NCI-H345 (cell line): Measurements from ENCODE around the gene ATP5F1D.
A peak's percentile ranks its signal among the peaks of the same experiment; 100 is the strongest.

Experiments used
- DNase-seq: peaks from one replicate; lab custom pipeline; 2025; lab: John Stamatoyannopoulos, UW

The ATP5F1D gene

DNA sequence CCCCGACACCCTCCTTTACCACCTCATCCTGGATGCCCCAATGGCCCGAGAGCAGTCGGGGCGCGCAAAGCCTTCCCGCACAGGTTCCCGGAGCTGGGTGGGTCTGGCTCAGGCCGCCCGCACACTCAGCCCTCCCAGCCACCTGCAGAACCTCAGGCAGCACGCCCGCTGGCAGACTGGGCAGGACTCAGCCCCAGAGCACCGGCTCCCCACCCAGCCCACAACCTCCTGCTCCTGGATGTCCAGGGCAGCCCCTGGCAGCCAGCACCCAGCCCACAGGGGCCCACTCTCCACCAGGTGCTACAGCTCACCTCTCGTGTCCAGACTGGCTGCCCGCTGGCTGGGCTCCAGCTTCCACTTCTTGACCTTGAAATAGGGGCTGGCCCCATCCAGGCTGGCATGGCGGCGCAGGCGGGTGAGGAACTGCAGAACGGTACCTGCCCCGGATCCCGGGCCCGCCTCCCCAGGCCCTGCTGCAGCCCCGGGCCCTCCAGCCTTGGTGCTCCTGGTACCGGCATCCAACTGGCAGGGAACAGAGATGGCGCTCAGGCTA lies 8.4 kb upstream of the ATP5F1D start:
- no peak for DNase-seq

DNA sequence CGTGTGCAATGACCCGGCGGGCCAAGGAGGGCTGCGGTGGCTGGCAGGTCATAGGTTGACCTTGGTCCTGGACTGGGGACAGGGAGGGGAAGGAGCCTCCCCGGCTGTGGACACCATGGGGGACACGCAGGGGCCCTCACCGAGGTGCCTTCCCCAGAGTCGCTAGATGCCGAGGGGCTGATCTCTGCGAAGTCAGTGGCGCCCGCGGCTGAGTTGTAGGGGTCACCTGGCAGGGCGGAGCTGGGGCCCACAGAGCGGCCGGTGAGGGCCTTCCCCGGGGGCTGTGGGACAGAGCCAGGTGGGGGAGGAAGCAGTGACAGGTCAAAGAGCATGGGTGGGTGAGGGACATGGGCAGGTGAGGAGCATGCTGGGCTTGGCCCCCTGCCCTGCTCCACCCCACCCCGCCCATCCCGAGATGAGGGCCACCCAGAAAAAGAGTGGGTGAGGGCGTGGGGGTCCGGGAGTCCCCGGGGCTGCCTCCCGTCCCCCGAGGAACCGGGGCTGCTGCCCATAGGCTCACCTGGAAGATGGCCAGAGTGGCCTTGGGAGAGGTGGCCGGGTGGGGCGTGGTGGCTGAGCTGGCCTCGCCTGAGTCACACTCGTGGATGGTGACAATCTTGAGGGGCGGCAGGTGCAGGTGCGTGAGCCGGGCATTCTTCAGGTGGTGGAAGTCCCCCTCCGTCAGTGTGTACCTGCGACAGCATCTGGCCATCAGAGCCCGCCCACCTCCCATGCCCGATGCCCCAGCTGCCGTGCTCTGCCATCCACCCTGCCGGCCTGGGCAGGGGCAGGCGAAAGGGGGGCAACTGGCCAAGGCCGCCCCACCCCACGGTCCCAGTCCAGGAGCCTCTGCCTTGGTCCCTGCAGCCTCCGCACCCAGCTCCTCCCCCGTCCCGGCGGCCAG lies 7.2 kb upstream of the ATP5F1D start:
- no peak for DNase-seq

DNA sequence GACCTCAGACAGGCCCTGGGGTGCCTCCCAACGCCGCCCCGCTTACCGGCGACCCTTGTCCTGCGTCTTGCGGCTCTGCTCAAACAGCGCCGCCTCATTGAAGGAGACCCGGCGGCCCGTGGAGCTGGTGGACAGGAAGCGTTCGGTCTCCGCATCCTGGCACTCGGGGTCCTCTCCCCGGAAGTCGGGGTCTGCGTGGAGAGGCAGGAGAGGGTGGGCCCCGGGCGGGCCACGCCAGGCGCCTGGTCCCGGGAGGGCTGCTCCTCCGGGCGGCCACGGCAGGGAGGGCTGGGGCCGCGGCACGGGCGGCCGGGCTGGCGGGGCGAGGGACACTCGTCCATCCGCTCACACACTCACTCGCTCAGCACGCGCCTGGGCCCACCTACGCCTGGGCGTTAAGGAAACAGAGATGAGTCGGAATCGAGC lies 6.6 kb upstream of the ATP5F1D start:
- no peak for DNase-seq

DNA sequence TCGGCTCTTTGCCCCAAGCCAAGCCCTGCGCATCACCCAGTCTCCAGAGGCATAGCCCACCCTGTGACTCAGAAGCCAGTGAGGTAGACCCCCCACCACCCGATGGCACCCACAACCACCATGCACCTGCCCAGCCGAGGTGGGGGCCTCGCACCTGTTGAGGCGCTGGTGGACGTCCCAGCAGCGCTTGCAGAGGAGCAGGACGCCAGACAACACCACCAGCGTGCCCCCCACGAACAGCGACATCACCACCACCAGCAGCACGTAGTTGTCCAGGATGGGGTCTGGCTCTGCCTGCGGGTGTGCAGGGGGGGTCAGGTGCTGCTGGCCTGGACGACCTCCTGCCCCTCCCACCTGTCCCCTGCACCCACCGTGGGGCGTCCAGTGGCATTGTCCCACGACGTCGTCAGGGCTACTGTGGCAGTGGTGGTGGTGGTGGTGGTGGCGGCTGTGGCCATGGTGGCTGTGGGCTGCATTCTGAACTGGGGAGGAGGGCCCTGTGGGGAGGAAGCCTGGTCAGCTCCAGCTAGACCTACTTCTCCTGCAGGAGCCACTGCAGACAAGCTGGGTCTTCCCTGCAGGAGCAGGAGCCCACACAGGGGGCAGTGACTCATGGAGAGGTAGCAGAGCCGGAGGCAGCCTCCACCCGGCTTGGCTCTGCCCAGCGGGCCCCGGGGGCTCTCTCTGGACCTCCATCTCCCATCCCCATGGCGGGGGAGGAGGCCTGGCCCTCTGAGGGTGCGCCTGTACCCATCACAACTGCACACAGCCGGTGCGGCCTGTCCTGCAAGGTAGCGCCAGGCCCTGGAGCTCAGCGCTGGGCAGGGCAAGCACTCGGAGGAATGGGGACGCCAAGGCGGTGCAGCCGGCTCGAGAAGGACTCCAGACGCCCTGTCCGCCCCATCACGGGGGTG lies 5.7 kb upstream of the ATP5F1D start:
- no peak for DNase-seq

DNA sequence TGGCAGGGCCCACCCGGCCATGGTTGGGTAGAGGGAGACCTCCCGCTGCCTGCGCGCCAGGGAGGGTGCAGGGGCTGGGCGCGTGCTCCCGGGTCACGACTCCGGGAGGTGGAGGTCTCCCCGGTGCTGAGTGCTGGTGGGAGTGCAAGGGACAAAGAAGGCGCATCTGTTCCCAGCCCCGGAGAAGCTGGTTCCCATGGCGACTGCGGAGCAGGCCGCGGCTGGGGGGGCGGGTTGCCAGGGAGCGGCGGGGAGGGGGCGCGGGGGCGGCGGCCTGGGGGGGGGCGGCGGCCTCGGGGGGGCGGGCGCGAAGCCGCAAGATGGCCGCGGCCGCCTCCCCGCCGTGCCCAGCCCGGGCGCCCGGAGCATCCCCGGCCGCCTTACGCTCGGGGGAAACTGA lies 5.0 kb upstream of the ATP5F1D start:
- peak; percentile 29 for DNase-seq

DNA sequence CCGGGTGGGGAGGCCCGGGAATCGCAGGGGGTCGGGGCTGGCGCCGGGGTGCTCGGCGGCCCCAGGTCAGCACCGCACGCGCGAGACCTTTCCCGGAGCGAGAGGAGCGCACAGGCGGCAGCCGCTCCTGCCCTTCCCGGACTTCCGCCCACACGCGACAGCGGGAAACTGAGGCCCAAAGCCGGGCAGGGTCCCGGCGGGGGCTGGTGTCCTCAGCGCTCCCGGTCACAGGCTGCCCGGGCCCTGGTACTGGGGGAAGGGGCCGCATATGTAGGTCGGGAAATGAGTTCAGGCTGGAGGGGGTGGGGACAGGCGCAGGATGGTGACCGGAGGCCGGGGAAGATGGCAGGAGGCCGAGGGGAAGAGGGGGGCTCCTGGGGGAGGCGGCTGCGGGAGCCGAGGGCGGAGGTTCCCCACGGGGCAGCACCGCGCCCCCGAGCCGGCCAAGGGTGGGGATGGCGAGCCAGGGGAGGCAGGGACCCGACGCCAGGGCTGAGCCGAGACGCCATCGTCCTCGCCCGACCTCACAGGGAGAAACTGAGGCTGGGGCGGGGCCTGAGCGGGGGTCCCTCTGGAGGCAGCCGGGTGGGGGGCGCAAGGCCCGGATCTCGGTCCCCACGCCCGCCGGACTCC lies 4.4 kb upstream of the ATP5F1D start:
- DNase-seq = no peak

DNA sequence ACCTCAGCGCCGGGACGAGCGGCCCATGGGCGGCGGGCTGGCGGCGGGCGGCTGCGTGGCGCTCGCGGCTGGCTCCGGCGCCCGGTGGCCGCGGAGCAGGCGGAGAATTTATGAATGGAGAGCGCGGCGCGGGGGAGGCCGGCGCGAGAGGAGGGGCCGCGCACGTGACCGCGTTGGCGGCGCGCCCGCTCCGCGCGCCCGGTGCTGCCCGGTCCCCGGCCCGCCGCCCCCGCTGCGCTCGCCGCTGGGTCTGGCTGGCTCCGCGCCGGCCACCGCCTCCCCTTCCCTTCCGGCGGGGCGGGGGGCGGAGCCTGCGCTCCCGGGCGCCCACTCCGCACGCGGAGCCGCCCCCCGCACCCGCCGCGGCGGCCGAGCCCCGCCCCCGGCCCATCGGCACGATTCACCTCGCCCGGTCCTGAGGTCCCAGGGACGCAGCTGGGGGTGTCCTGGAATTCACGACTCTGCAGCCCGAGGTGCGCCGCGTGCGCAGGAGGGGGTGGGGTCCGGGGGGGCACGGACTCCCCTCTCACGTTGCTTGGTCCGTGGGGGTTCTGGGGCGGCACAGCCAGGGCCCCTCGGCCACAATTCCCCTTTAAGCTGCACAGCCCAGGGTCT lies 3.7 kb upstream of the ATP5F1D start, which contains the start of gene CBARP:
TSS of gene CBARP (minus strand) at position 252 of the 615 bp plus-strand sequence. CDS start 1,905 bp downstream, outside the sequence.
- DNase-seq = peak; percentile 66

DNA sequence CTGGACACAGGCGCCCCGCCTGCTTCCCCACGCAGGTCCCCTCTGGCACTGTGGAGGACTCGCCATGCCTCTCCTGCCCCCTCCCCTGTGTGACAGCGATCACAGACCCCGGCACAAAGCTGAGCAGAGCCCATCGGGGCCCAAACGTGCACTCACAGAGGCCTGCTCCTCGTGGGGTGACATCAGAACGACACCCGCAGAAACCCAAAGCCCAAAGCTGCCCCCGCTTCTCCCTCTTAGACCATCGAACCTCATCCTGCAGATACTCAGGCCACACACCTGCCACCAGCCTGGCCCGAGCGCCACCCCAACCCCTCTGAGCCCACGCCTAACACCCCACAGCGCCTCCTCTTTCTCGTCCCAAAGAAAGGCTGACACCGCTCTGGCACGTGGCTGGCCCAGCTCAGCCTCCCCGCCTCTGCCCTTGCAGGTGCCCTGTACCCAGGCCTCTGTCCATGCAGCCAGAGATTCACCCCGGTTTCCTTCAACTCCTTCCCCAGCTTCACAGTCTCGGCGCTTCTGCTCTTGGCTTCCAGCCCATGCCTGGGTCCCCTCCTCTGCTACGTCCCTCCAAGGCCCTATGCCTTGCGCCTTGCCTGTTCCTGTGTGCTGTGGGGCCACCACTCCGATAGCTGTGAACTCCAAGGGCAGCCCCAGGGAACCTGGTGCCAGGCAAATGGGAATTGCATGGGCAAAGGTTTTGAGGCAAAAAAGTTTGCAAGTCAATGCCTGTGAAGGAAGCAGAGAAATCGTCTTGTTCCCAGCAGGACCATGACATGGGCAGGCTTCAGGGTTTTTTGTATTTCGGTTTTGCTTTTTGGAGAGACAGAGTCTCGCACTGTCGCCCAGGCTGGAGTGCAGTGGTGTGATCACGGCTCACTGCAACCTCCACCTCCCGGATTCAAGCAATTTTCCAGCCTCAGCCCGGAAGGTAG lies 2.9 kb upstream of the ATP5F1D start:
- no peak for DNase-seq

DNA sequence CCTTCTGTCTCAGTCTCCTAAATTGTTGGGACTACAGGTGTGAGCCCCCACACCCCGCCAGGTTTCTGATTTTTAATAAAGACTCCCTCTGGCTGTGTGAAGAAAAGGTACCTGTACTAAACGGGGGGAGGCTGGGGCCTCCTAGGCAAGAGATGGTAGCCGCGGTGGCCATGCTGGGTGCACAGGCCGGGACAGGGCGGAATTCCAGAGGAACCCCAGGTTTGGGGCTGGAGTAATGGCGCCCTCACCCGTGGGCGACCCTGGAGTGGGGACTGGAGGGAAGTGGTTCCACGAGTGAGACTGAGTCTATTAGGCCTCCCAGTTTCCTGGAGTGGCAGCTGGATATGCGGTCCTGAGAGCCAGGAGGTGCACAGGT lies 2.1 kb upstream of the ATP5F1D start:
- DNase-seq = no peak

DNA sequence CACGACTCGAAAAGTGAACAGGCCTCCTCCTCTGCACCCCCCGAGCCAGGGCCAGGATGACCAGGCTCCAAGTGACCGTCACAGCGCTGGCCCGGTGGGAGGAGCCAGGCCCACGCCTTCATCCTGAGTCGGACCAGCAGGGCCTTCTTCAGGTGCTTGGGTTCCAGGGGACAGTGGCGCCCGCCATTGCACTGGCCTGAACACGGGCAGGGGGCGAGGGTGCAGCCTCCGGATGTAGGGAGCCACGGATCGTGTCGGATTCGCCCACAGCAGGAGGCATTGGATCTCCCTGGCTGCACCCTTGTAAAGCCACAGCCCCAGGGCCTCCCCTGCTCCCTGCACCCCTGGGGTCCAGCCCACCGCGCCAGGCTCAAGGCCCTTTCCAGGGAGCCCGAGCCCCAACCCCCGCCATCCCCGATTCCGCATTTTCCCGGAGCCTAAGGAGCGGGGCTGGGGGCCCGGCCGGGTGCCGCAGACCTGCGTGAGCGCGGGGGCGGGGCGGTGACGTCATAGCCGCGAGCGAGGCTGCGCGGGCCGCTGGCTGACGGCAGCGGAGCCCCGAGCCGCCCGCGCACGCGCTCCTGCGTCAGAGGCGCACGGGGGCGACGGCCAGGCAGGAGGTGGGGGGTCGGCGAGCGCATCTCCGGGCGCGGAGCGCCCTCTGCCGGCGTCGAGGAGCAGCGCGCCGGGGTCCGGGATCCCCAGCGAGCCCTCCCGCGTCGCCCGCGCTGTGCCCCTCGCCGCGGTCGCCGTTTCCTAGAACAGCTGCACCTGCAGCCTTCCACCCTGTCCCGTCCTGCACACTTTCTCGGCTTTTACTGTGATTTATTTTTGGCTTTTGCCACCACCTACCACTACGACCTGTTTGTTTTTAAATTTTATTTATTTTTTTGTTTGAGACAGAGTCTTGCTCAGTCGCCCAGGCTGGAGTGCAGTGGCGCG lies 1.5 kb upstream of the ATP5F1D start:
- peak; percentile 93 for DNase-seq

DNA sequence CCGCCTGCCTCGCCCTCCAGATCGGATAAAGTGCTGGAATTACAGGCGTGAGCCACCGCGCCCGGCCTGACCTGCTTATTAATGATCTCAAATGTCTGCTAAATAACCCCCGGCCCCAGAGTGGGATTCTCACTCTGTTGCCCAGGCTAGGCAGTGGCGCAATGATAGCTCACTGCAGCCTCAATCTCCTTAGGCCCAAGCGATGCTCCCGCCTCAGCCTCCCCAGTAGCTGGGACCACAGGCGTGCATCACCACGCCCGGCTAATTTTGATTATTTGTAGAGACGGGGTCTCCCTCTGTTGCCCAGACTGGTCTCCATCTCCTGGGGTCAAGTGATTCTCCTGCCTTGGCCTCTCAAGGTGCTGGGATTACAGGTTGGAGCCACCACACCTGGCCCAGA lies 626 bp upstream of the ATP5F1D start:
- DNase-seq = no peak

DNA sequence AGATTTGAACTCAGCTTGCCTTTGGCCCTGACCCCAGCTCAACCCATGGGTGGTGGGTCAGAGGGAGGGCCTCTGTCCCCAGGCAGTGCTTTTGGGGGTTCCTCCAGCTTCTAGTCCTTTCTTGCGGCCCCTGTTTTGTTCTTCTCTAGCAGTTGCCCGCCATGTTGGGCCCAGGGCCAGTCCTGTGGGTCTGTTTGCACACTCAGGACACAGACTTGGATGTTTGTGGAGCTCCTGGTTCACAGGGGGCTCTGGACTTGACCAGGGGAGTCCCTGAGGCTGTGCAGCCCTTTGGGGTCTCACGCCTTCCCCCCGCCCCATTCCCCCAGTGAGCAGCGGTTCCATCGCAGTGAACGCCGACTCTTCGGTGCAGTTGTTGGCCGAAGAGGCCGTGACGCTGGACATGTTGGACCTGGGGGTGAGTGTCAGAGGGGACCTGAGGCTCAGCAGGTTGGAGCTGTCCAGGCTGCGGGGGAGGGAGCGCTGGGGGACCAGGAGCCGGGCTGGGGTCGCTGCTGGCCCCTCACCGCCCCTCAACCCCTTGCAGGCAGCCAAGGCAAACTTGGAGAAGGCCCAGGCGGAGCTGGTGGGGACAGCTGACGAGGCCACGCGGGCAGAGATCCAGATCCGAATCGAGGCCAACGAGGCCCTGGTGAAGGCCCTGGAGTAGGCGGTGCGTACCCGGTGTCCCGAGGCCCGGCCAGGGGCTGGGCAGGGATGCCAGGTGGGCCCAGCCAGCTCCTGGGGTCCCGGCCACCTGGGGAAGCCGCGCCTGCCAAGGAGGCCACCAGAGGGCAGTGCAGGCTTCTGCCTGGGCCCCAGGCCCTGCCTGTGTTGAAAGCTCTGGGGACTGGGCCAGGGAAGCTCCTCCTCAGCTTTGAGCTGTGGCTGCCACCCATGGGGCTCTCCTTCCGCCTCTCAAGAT lies 2.5 kb downstream of the ATP5F1D start:
- DNase-seq = peak; percentile 56

DNA sequence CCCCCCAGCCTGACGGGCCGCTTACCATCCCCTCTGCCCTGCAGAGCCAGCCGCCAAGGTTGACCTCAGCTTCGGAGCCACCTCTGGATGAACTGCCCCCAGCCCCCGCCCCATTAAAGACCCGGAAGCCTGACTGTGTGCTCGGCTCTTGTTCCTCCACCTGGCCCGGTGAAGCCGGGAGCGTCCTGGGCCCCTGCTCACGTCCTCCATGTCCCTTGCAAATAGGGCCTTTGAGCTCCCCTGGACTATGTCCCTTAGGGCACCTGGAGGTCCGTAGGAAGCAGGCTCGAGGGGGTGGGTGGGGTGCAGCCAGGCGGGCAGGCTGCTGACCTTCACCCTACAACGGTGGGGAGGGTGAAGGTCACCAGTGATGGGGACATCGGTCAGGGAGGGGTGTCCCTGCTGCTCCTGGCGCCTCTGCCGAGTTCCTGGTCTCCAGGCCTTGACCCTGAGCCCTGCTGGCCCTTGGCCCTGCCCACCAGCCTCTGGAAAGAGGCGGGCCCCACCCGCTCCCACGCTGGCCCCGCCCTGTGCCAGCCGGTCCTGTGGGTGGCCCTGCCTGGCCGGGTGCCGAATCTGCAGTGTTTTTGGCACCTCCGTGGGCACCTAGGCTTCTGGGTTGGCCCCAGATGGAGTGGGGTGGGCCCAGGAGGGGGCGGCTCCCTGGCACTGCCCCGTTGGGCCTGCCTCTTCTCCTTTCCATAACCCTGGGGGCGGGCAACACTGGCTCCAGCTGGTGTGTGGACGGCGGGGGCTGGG lies 3.3 kb downstream of the ATP5F1D start:
- no peak for DNase-seq

DNA sequence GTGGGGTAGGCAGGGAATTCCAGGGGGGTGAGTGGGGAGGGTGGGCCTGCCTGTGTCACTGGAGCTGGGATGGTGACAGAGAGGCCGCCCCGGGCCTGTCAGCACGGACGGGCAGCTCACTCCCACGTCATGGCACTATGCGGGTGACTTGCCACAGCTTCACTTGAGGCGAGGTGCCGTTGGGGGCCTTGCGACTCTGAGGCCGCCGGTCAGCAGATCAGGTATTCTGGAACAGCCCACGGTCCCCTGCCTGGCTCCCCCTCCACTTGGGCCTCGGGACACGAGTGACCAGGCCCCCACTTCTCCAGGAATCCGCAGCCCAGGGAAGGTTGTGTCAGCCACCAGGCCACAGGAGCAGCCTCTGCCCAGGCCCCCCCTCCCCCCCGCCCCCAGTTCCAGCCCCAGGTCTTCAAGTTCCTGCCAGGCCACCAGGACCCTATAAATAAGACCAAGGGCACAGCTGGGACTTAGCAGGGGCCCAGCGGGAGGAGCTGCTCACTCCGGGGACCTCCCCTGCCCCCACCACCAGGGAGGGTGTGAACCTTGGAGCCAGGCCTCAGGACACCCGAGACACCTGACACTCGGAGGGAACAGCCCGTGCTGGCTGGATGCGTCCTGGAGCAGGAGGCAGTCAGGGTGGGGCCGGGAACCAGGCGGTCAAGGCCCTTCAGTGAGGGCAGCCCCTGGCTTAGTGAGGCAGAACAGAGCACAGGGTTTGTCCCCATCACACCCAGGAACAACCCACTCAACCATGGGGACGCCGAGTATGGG lies 4.1 kb downstream of the ATP5F1D start:
- no peak for DNase-seq

DNA sequence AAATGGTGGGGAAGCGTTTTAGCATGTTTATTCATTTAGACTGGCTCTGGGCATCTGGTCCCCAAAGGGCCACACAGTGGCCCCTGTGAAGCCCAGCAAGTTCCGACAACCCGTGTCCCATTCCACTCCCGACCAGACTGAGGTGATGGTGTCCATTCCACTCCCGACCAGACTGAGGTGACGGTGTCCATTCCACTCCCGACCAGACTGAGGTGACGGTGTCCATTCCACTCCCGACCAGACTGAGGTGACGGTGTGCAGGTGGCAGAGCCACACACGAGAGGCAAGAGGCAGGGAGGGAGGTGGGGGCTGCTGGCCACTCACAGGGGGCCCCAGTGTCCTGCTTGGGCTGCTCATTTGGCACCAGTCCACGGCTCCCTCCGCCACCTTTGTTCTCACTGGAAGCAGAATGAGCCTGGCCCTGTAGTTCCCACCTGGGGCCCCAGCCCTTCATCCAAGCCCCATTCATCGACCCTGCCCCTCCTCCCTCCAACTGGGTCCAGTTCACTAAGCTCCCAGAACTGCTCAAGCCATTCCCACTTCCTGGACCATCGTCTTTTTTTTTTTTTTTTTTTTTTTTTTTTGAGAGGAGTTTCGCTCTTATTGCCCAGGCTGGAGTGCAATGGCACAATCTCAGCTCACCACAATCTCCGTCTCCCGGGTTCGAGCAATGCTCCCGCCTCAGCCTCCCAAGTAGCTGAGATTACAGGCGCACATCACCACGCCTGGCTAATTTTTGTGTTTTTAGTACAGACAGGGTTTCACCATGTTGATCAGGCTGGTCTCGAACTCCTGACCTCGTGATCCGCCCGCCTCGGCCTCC lies 4.9 kb downstream of the ATP5F1D start:
- DNase-seq = peak; percentile 22

DNA sequence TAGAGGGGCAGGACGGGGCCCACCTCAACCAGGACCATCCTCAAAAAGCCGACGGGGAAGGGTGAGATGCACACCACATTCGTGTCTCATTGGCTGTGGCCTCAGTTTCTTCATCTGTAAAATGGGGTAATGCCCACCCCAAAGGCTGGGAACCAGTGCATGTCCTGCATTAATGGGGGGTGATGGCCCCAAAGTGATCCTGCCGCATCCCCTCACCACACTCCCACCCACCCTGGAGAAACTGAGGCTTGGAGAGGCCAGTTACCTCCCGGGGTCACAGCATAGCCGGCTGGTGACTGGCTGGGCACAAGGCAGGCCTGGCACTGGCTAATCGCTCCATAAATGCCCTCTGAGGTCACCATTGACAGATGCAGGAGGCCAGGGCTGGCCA lies 6.2 kb downstream of the ATP5F1D start:
- no peak for DNase-seq
